PC-3 (cell line): Measurements from ENCODE around the gene EPHA10.

Experiments used
- EZH2 ChIP-seq: fragments of 300-600 bp; sonication (generic); IDR thresholded peaks from one replicate; pipeline ENCODE4 v1.6.1; 2017; ENCODE audit warnings: antibody characterized with exemption, mild to moderate bottlenecking, low read length; ENCODE audit not compliant: unreplicated experiment
- TF ChIP-seq, protein P1 (sequence below): fragments of 300-600 bp; sonication (generic); conservative IDR thresholded peaks from 2 replicates; pipeline ENCODE4 v1.5.1; 2017; ENCODE audit warnings: antibody characterized with exemption, low read depth, mild to moderate bottlenecking, low read length

DNA sequence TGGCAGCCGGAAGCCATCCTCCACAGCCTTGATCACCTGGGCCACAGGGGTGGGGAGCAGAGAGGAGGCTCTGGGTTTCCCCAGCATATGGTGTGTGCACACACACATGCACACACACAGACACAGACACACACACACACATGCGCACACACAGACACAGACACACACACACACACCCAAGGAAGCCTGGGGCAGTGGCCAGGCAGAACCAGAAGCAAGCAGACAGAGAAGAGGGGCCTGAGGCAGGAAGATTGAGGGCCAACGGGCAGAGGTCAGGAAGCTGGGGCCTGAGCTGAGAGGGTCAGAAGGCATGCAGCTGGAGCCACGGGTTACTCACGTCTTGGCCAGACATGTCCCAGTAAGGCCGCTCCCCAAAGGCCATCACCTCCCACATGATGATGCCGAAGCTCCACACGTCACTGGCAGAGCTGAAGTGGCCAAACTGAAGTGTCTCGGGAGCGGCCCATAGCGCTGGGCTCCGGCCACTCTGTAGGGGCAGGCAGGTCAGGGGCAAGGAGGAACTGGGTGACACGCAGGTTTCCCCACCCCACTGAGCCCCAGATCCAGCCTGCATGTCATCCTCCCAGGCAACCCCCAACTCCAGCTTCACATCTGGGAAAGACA is 45.2 kb downstream of the EPHA10 start:
- TF ChIP-seq EZH2, result no peak
- TF ChIP-seq, protein P1, sequence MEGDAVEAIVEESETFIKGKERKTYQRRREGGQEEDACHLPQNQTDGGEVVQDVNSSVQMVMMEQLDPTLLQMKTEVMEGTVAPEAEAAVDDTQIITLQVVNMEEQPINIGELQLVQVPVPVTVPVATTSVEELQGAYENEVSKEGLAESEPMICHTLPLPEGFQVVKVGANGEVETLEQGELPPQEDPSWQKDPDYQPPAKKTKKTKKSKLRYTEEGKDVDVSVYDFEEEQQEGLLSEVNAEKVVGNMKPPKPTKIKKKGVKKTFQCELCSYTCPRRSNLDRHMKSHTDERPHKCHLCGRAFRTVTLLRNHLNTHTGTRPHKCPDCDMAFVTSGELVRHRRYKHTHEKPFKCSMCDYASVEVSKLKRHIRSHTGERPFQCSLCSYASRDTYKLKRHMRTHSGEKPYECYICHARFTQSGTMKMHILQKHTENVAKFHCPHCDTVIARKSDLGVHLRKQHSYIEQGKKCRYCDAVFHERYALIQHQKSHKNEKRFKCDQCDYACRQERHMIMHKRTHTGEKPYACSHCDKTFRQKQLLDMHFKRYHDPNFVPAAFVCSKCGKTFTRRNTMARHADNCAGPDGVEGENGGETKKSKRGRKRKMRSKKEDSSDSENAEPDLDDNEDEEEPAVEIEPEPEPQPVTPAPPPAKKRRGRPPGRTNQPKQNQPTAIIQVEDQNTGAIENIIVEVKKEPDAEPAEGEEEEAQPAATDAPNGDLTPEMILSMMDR, result no peak
